HepG2 (cell line): ENCODE results near the gene DEUP1. TPM values are rescaled to one million over a fixed set of nuclear protein-coding genes. Genes with fewer than 3 reads are reported as not detected.

Experiments
- ATAC-seq: fragments of 200-7000 bp; cut with Tn5 transposase; 3 replicates; pipeline ENCODE4 v1.9.1; 2020; ENCODE audit warnings: mild to moderate bottlenecking, moderate library complexity
- BruUV-seq: library from RNA; stranded (reverse); fragments of 400-500 nt; replicated peaks from 2 replicates; lab custom pipeline; 2021; lab: Mats Ljungman, UMichigan
- CTCF ChIA-PET: fragments of 300-600 bp; formaldehyde crosslinking; extraction: SDS; loops from one replicate; lab custom pipeline; 2021; ENCODE audit warnings: low total read pairs, inconsistent platforms, low intra/inter-chr PET ratio; lab: Yijun Ruan, JAX
- POLR2A ChIA-PET: fragments of 350-600 bp; sonication (Branson Sonifier 250); formaldehyde crosslinking; loops from one replicate; lab custom pipeline; 2020; ENCODE audit warnings: antibody characterized with exemption, inconsistent platforms; lab: Yijun Ruan, JAX
- DNase-seq: peaks from one replicate; pipeline ENCODE4 v3.0.0-alpha.2; 2015; ENCODE audit warnings: low spot score
- FAIRE-seq: peaks from 3 replicates; lab custom pipeline; 2011; peaks lifted over from hg19 to GRCh38; lab: Jason Lieb, UNC
- H2AFZ ChIP-seq: one replicate; pipeline ENCODE4 v1.6.1; 2011; ENCODE audit warnings: low read length, inconsistent platforms
- H3K27ac ChIP-seq: fragments of 300-600 bp; 3 replicates; pipeline ENCODE4 v1.8.0; 2011; ENCODE audit warnings: mixed run types, mild to moderate bottlenecking, mixed read lengths, low read length, inconsistent platforms; ENCODE audit not compliant: insufficient read depth; ENCODE audit errors: extremely low read length
- H3K27me3 ChIP-seq, 2 experiments: fragments of 200-600 bp in 1 of 2; 2 replicates in 1 of 2; 3 replicates in 1 of 2; pipeline versions ENCODE4 v1.6.0 to v1.8.0; 2011; ENCODE audit warnings: low read length in 2 of 2, mild to moderate bottlenecking in 2 of 2, moderate library complexity in 2 of 2, inconsistent platforms in 1 of 2; ENCODE audit not compliant: insufficient read depth in 2 of 2, control insufficient read depth in 1 of 2
- H3K36me3 ChIP-seq, 2 experiments: fragments of 200-600 bp in 1 of 2; replicated peaks in 1 of 2; 2 replicates in 1 of 2; 3 replicates in 1 of 2; pipeline versions ENCODE4 v1.5.1 to v1.8.0; 2011; ENCODE audit warnings: low read length in 2 of 2, inconsistent platforms in 1 of 2; ENCODE audit not compliant: insufficient read depth in 2 of 2, control insufficient read depth in 1 of 2
- H3K4me1 ChIP-seq: 2 replicates; pipeline ENCODE4 v1.5.1; 2012; ENCODE audit warnings: low read length, inconsistent platforms; ENCODE audit not compliant: insufficient read depth
- H3K4me2 ChIP-seq: 2 replicates; pipeline ENCODE4 v1.6.0; 2011; ENCODE audit warnings: low read depth, low read length, inconsistent platforms
- H3K4me3 ChIP-seq, 3 experiments: fragments of 200-600 bp in 1 of 3; sonication (generic), shearing (Covaris generic) in 1 of 3; replicated peaks in 1 of 3; 2 replicates each; pipeline ENCODE4 v1.5.1; 2011 to 2016; ENCODE audit warnings: low read length in 3 of 3, inconsistent platforms in 2 of 3, low read depth in 2 of 3, mild to moderate bottlenecking in 2 of 3, control low read depth in 1 of 3, mixed read lengths in 1 of 3; ENCODE audit not compliant: insufficient read depth in 1 of 3
- H3K79me2 ChIP-seq: one replicate; pipeline ENCODE4 v1.6.1; 2011; ENCODE audit warnings: low read length, inconsistent platforms; ENCODE audit not compliant: insufficient read depth
- H3K9ac ChIP-seq: 2 replicates; pipeline ENCODE4 v1.6.0; 2011; ENCODE audit warnings: mild to moderate bottlenecking, low read depth, low read length, inconsistent platforms; ENCODE audit not compliant: insufficient read depth
- H3K9me3 ChIP-seq: 2 replicates; pipeline ENCODE4 v1.5.1; 2012; ENCODE audit warnings: mild to moderate bottlenecking, low read length
- H4K20me1 ChIP-seq: 2 replicates; pipeline ENCODE4 v1.6.0; 2011; ENCODE audit warnings: inconsistent platforms, mild to moderate bottlenecking, low read length, moderate library complexity; ENCODE audit not compliant: insufficient read depth
- BORCS8-MEF2B ChIP-seq: sonication (generic); formaldehyde crosslinking; IDR thresholded peaks from 2 replicates; pipeline ENCODE4 v1.8.0; 2022; ENCODE audit warnings: mild to moderate bottlenecking, missing genetic modification reagents
- FOXP1 ChIP-seq, 2 experiments: fragments of 450-650 bp in 1 of 2; IDR thresholded peaks; 2 replicates each; pipeline ENCODE4 v1.6.1; 2017 to 2018; ENCODE audit warnings: antibody characterized with exemption in 1 of 2
- GFI1 ChIP-seq: sonication (generic); formaldehyde crosslinking; IDR thresholded peaks from 2 replicates; pipeline ENCODE4 v1.5.0; 2020; ENCODE audit warnings: missing genetic modification reagents, mild to moderate bottlenecking, borderline replicate concordance
- MAFK ChIP-seq, 2 experiments: IDR thresholded peaks in 1 of 2; conservative IDR thresholded peaks in 1 of 2; 2 replicates each; pipeline ENCODE4 v1.6.1; 2011; ENCODE audit warnings: improper control_type of control experiment in 2 of 2, low read length in 2 of 2
- MTF1 ChIP-seq: sonication (generic); formaldehyde crosslinking; IDR thresholded peaks from 2 replicates; pipeline ENCODE4 v1.5.0; 2020; ENCODE audit warnings: missing genetic modification reagents
- MTF2 ChIP-seq: sonication (generic); formaldehyde crosslinking; IDR thresholded peaks from 2 replicates; pipeline ENCODE4 v1.5.0; 2020; ENCODE audit warnings: missing genetic modification reagents, borderline replicate concordance
- RBAK ChIP-seq: sonication (generic); formaldehyde crosslinking; IDR thresholded peaks from 2 replicates; pipeline ENCODE4 v1.5.1; 2020; ENCODE audit warnings: mild to moderate bottlenecking, missing genetic modification reagents
- RFXANK ChIP-seq: IDR thresholded peaks from 2 replicates; pipeline ENCODE4 v1.6.1; 2016
- ZNF329 ChIP-seq: sonication (generic); formaldehyde crosslinking; IDR thresholded peaks from 2 replicates; pipeline ENCODE4 v1.9.0; 2021; ENCODE audit warnings: low read depth, mild to moderate bottlenecking, missing genetic modification reagents
- ZNF333 ChIP-seq: sonication (generic); formaldehyde crosslinking; IDR thresholded peaks from 2 replicates; pipeline ENCODE4 v1.4.0; 2020; ENCODE audit warnings: mild to moderate bottlenecking, missing genetic modification reagents, borderline replicate concordance
- ZNF546 ChIP-seq: sonication (generic); formaldehyde crosslinking; conservative IDR thresholded peaks from 2 replicates; pipeline ENCODE4 v1.8.1; 2023; ENCODE audit warnings: mild to moderate bottlenecking, missing genetic modification reagents
- WGBS: methylation state at CpG from one replicate; pipeline ENCODE4 v1.1.6; 2017; ENCODE audit warnings: low lambda C conversion rate; 5-methylcytosine and 5-hydroxymethylcytosine counted together
- in situ Hi-C: cut with HindIII; loops from 2 replicates; pipeline ENCODE4 v1.10.0; 2017; ENCODE audit warnings: low pct_unique_long_range_greater_than_20kb; ENCODE audit not compliant: extremely low pct_ligation_motif_present
- intact Hi-C: fragments of 100-400 bp; cut with micrococcal nuclease; formaldehyde crosslinking; loops from one replicate; pipeline ENCODE4 v1.10.0; 2022; ENCODE audit not compliant: unreplicated experiment
- polyA plus RNA-seq, 8 experiments: library from polyadenylated mRNA; depleted of rRNA in 3 of 8; stranded (reverse) in 7 of 8; unstranded in 1 of 8; fragments of >200 nt; fragmentation: Illumina TruSeq in 4 of 8; extraction: Trizol in 4 of 8; gene quantifications; 2 replicates each; pipeline versions ENCODE4 v1.2.1 to v1.2.3, GENCODE V29; 2011 to 2016; ENCODE audit warnings: low read depth in 4 of 8, missing spikeins in 1 of 8, mixed read lengths in 1 of 8; ENCODE audit not compliant: insufficient read depth in 1 of 8
- total RNA-seq, 5 experiments: library from RNA; depleted of rRNA; stranded (reverse); fragments of >200 nt; fragmentation: Illumina TruSeq; extraction: Trizol; gene quantifications; 2 replicates each; pipeline ENCODE4 v1.2.3, GENCODE V29; 2016; ENCODE audit warnings: low read depth in 1 of 5
- TF ChIP-seq, protein P1 (sequence below): IDR thresholded peaks from 2 replicates; pipeline ENCODE4 v1.6.1; 2016
- TF ChIP-seq, protein P2 (sequence below): sonication (generic); formaldehyde crosslinking; IDR thresholded peaks from 2 replicates; pipeline ENCODE4 v1.8.1; 2023; ENCODE audit warnings: mild to moderate bottlenecking, moderate library complexity, missing genetic modification reagents
- TF ChIP-seq, protein P3 (sequence below), 2 experiments: fragments of 450-650 bp in 1 of 2; sonication (generic) in 1 of 2; formaldehyde crosslinking; IDR thresholded peaks; 2 replicates each; pipeline versions ENCODE4 v1.5.0 to v1.8.0; 2020 to 2022; ENCODE audit warnings: mild to moderate bottlenecking in 1 of 2, missing genetic modification reagents in 1 of 2

DEUP1 gene
- total and polyA plus RNA-seq, 2 of the 13 experiments (the other 11 are each of a cell fraction or from before 2014, with no cell fraction given), result not detected

DNA sequence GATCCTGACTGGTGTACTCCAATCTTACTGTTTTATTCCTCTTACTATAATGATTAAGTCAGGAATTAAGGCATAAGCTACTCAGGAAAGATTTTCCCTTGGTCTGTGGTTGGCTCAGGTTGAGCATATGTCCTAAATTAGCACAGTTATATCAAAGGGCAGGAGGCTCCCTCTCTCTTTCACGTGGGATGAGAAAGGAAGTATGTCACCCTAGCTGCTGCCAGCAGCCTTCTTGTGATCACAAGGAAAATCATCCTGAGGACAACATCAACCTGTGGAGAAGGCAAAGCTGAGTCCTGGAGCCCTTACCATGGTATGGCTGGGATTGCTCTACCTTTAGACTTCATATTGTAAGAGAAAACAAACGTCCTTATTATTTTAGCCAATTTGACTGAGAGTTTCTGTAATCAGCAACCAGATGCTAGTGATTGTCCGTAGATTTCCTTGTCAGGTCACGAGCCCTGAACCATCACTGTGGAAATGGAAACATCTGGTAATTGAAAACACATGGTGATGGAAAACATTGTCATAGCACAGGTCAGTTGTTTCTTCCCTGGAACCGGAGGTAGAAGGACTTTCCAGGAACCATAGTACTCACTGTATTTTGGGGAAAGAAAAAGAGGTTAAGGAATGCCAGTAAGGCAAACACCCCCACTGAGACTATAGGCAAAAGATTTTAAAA, 40.6 kb upstream of the DEUP1 start:
- H3K27ac ChIP-seq, result no peak overlapping the region
- H3K9me3 ChIP-seq, result no peaks in the 10 kb centered on the region
- H3K79me2 ChIP-seq, result no peaks in the 10 kb centered on the region
- POLR2A ChIA-PET, result no interaction called here
- BruUV-seq, result no TSS peak
- intact Hi-C loops, result no loop called here
- H3K9ac ChIP-seq, result no peak overlapping the region
- no peak overlapping the region for H2AFZ ChIP-seq
- ATAC-seq, result no peak
- no peaks in the 10 kb centered on the region for H3K4me1 ChIP-seq
- WGBS, result 1% methylated on average over 5 of the region's 5 CpGs
- H3K4me3 ChIP-seq, result no peak overlapping the region
- CTCF ChIA-PET, result no interaction called here
- no peak overlapping the region for H3K4me2 ChIP-seq
- no peaks in the 10 kb centered on the region for H3K36me3 ChIP-seq
- no peaks in the 10 kb centered on the region; a peak in 1 of 5 replicates for H3K27me3 ChIP-seq
- TF ChIP-seq RBAK (CRISPR knock-in tag) (no peak), MTF1 (CRISPR knock-in tag) (no peak), MTF2 (no peak), FOXP1 (IDR thresholded peaks at IDR 0.05) (no peak), FOXP1 (CRISPR knock-in tag; IDR thresholded peaks at IDR 0.05) (no peak), BORCS8-MEF2B (CRISPR knock-in tag) (no peak), RFXANK (no peak), MAFK (conservative IDR thresholded peaks at IDR 0.05 in 1 of 2, IDR thresholded peaks at IDR 0.05 in 1 of 2; ENCODE audit: low read length in 2 of 2) (no peak), GFI1 (CRISPR knock-in tag) (no peak), ZNF329 (CRISPR knock-in tag) (no peak), ZNF333 (CRISPR knock-in tag) (no peak), ZNF546 (CRISPR knock-in tag) (no peak)
- TF ChIP-seq, protein P1, sequence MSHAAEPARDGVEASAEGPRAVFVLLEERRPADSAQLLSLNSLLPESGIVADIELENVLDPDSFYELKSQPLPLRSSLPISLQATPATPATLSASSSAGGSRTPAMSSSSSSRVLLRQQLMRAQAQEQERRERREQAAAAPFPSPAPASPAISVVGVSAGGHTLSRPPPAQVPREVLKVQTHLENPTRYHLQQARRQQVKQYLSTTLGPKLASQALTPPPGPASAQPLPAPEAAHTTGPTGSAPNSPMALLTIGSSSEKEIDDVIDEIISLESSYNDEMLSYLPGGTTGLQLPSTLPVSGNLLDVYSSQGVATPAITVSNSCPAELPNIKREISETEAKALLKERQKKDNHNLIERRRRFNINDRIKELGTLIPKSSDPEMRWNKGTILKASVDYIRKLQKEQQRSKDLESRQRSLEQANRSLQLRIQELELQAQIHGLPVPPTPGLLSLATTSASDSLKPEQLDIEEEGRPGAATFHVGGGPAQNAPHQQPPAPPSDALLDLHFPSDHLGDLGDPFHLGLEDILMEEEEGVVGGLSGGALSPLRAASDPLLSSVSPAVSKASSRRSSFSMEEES (CRISPR knock-in tag), result no peak
- TF ChIP-seq, protein P2, sequence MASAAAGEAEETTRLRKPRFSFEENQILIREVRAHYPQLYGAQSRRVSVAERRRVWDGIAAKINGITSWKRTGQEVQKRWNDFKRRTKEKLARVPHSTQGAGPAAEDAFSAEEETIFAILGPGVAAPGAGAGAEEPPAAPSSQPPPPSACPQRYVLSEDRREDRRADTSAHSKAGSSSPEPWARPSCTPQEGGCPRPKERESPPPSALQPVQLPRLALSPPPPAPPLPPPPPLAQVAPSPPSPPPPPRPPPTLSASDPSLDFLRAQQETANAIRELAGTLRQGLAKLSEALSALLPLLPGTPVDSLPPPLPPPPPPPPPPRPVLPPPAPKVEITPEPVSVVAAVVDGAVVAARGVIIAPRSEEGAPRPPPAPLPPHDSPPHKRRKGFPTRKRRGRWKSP, result no peak
- TF ChIP-seq, protein P3, sequence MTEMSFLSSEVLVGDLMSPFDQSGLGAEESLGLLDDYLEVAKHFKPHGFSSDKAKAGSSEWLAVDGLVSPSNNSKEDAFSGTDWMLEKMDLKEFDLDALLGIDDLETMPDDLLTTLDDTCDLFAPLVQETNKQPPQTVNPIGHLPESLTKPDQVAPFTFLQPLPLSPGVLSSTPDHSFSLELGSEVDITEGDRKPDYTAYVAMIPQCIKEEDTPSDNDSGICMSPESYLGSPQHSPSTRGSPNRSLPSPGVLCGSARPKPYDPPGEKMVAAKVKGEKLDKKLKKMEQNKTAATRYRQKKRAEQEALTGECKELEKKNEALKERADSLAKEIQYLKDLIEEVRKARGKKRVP (CRISPR knock-in tag; IDR thresholded peaks at IDR 0.05), result no peak
- in situ Hi-C loops, result no loop called here
- FAIRE-seq, result no peak
- no peaks in the 10 kb centered on the region for H4K20me1 ChIP-seq
- DNase-seq, result no peak
